MM.1S (cell line): ENCODE measurements around the gene MGAT4C.

Source experiments
- DNase-seq: peaks from one replicate; pipeline ENCODE4 v3.0.0-alpha.2; 2015
- H2AFZ ChIP-seq: fragments of 300-600 bp; sonication (generic); 2 replicates; pipeline ENCODE4 v1.6.0; 2016; ENCODE audit warnings: antibody characterized with exemption, low read length
- H3F3A ChIP-seq: fragments of 300-600 bp; sonication (generic); 2 replicates; pipeline ENCODE4 v1.6.1; 2016; ENCODE audit warnings: mild to moderate bottlenecking, antibody characterized with exemption, low read length, moderate library complexity, mixed read lengths; ENCODE audit not compliant: insufficient read depth
- H3K27ac ChIP-seq: fragments of 300-600 bp; sonication (generic); 2 replicates; pipeline ENCODE4 v1.5.1; 2016; ENCODE audit warnings: mild to moderate bottlenecking, low read length
- H3K27me3 ChIP-seq: fragments of 300-600 bp; sonication (generic); replicated peaks from 2 replicates; pipeline ENCODE4 v1.6.0; 2016; ENCODE audit warnings: low read length; ENCODE audit not compliant: insufficient read depth
- H3K36me3 ChIP-seq: fragments of 300-600 bp; sonication (generic); replicated peaks from 2 replicates; pipeline ENCODE4 v1.6.1; 2016; ENCODE audit warnings: mild to moderate bottlenecking, low read length, mixed read lengths; ENCODE audit not compliant: insufficient read depth
- H3K4me1 ChIP-seq: fragments of 300-600 bp; sonication (generic); 2 replicates; pipeline ENCODE4 v1.6.1; 2016; ENCODE audit warnings: low read length, mixed read lengths
- H3K4me2 ChIP-seq: fragments of 300-600 bp; sonication (generic); 2 replicates; pipeline ENCODE4 v1.6.0; 2016; ENCODE audit warnings: low read depth, low read length
- H3K4me3 ChIP-seq: fragments of 300-600 bp; sonication (generic); 2 replicates; pipeline ENCODE4 v1.5.1; 2016; ENCODE audit warnings: low read length, mixed read lengths
- H3K79me2 ChIP-seq: fragments of 300-600 bp; sonication (generic); 2 replicates; pipeline ENCODE4 v1.6.1; 2016; ENCODE audit warnings: mixed run types, low read length, mixed read lengths
- H3K9ac ChIP-seq: fragments of 300-600 bp; sonication (generic); 2 replicates; pipeline ENCODE4 v1.6.1; 2016; ENCODE audit warnings: low read length, mixed read lengths
- H3K9me2 ChIP-seq: fragments of 300-600 bp; sonication (generic); replicated peaks from 2 replicates; pipeline ENCODE4 v1.6.1; 2016; ENCODE audit warnings: mild to moderate bottlenecking, low read length, mixed read lengths; ENCODE audit not compliant: insufficient read depth
- H3K9me3 ChIP-seq: fragments of 300-600 bp; sonication (generic); replicated peaks from 2 replicates; pipeline ENCODE4 v1.6.1; 2016; ENCODE audit warnings: mild to moderate bottlenecking, low read length, mixed read lengths; ENCODE audit not compliant: insufficient read depth
- H4K20me1 ChIP-seq: fragments of 300-600 bp; sonication (generic); 2 replicates; pipeline ENCODE4 v1.6.1; 2016; ENCODE audit warnings: mild to moderate bottlenecking, low read length, moderate library complexity, mixed read lengths; ENCODE audit not compliant: insufficient read depth
- EZH2 ChIP-seq: fragments of 300-600 bp; sonication (generic); optimal IDR thresholded peaks from 2 replicates; pipeline ENCODE3; 2017; ENCODE audit warnings: low read depth, mild to moderate bottlenecking, antibody characterized with exemption, low read length, mixed read lengths
- EZH2phosphoT487 ChIP-seq: fragments of 300-600 bp; sonication (generic); IDR thresholded peaks from 2 replicates; pipeline ENCODE4 v1.6.1; 2018; ENCODE audit warnings: antibody characterized with exemption, low read length
- TF ChIP-seq, protein P1 (sequence below): fragments of 300-600 bp; sonication (generic); IDR thresholded peaks from 2 replicates; pipeline ENCODE4 v1.5.1; 2016; ENCODE audit warnings: antibody characterized with exemption, low read length, mixed read lengths

Gene MGAT4C

GRCh38 chr12:86015026-86015425 lies 241.2 kb downstream of the MGAT4C start:
- no peak overlapping the region for H3K27ac ChIP-seq
- H4K20me1 ChIP-seq, result no peaks in the 10 kb centered on the region
- DNase-seq, result no peak
- H2AFZ ChIP-seq, result no peak overlapping the region
- H3K4me3 ChIP-seq, result no peak overlapping the region
- no peaks in the 10 kb centered on the region for H3K9me2 ChIP-seq
- H3K9me3 ChIP-seq, result no peaks in the 10 kb centered on the region
- no peak overlapping the region for H3K9ac ChIP-seq
- H3K4me1 ChIP-seq, result no peaks in the 10 kb centered on the region
- no peaks in the 10 kb centered on the region for H3K27me3 ChIP-seq
- H3K4me2 ChIP-seq, result no peak overlapping the region
- no peaks in the 10 kb centered on the region for H3F3A ChIP-seq
- no peak for TF ChIP-seq EZH2phosphoT487
- TF ChIP-seq, protein P1, sequence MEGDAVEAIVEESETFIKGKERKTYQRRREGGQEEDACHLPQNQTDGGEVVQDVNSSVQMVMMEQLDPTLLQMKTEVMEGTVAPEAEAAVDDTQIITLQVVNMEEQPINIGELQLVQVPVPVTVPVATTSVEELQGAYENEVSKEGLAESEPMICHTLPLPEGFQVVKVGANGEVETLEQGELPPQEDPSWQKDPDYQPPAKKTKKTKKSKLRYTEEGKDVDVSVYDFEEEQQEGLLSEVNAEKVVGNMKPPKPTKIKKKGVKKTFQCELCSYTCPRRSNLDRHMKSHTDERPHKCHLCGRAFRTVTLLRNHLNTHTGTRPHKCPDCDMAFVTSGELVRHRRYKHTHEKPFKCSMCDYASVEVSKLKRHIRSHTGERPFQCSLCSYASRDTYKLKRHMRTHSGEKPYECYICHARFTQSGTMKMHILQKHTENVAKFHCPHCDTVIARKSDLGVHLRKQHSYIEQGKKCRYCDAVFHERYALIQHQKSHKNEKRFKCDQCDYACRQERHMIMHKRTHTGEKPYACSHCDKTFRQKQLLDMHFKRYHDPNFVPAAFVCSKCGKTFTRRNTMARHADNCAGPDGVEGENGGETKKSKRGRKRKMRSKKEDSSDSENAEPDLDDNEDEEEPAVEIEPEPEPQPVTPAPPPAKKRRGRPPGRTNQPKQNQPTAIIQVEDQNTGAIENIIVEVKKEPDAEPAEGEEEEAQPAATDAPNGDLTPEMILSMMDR, result no peak
- TF ChIP-seq EZH2, result no peak
- H3K79me2 ChIP-seq, result no peaks in the 10 kb centered on the region
- H3K36me3 ChIP-seq, result no peaks in the 10 kb centered on the region

DNA sequence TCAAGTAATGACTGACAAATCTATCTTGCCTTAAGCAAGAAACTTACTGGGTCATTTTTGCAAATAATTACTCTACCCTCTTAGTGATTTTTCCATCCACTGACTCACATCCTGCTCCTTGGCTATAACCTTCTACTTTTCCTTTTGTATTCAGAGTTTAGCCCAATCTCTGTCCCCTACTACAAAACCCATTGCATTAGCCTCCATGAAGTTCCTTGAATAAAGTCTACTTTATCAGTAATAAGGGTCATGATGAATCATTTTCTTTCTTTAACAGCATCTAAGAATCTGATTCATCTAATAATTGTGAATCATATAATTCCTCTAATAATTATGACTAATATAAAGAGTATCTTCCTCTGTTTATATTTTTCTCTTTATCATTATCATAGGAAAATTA lies 249.5 kb downstream of the MGAT4C start:
- Histone ChIP-seq H3K79me2 (no peaks in the 10 kb centered on the region), H4K20me1 (no peaks in the 10 kb centered on the region), H3K27me3 (no peaks in the 10 kb centered on the region), H3K4me1 (no peaks in the 10 kb centered on the region), H3K27ac (no peak overlapping the region), H3K36me3 (no peaks in the 10 kb centered on the region), H2AFZ (no peak overlapping the region), H3F3A (no peaks in the 10 kb centered on the region), H3K9ac (no peak overlapping the region), H3K4me2 (no peak overlapping the region), H3K9me2 (no peaks in the 10 kb centered on the region), H3K9me3 (no peaks in the 10 kb centered on the region), H3K4me3 (no peak overlapping the region)
- no peak for DNase-seq
- no peak for TF ChIP-seq EZH2
- no peak for TF ChIP-seq EZH2phosphoT487
- TF ChIP-seq, protein P1, result no peak

DNA sequence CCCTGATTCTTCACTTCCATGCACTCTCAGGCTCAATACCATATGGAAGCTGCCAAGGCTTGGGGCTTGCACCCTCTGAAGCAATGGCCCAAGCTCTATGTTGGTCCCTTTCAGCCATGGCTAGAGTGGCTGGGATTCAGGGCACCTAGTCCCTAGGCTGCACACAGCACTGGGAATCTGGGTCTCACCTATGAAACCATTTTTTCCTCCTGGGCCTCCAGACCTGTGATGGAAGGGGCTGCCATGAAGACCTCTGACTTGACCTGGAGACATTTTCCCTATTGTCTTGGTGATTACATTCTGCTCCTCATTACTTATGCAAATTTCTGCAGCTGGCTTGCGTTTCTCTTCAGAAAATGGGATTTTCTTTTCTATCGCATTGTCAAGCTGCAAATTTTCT lies 258.1 kb downstream of the MGAT4C start:
- no peaks in the 10 kb centered on the region for H3K9me3 ChIP-seq
- no peak overlapping the region for H2AFZ ChIP-seq
- H3K27ac ChIP-seq, result no peak overlapping the region
- no peaks in the 10 kb centered on the region for H3K9me2 ChIP-seq
- no peaks in the 10 kb centered on the region for H3K4me1 ChIP-seq
- H3K4me3 ChIP-seq, result no peak overlapping the region
- no peaks in the 10 kb centered on the region for H3K36me3 ChIP-seq
- H3K9ac ChIP-seq, result no peak overlapping the region
- H3K79me2 ChIP-seq, result no peaks in the 10 kb centered on the region
- H3K27me3 ChIP-seq, result no peaks in the 10 kb centered on the region
- H3F3A ChIP-seq, result no peaks in the 10 kb centered on the region
- H4K20me1 ChIP-seq, result no peaks in the 10 kb centered on the region
- no peak overlapping the region for H3K4me2 ChIP-seq
- TF ChIP-seq, protein P1, result no peak
- no peak for TF ChIP-seq EZH2phosphoT487
- TF ChIP-seq EZH2, result no peak
- DNase-seq, result no peak
